ENCODE data around the gene GRK6. TPM values are rescaled to one million over a fixed set of nuclear protein-coding genes. Genes with fewer than 3 reads are reported as not detected.

The GRK6 gene
- total and polyA plus RNA-seq, 9 of the 15 experiments (the other 6 are each of a cell fraction or from before 2014, with no cell fraction given) = 0.63 to 122 (median 44.5) TPM

GRCh38 chr5:177426566-177427210, at the start of gene GRK6 (continued):
- TF ChIP-seq ZBTB40 (IDR thresholded peaks at IDR 0.05) (no peak; the same call in 1 of the 2 replicates), ZBTB40 (CRISPR knock-in tag; IDR thresholded peaks at IDR 0.05) (no peak), UBTF (IDR thresholded peaks at IDR 0.05; ENCODE audit: borderline replicate concordance in 1 of 2, low read depth in 2 of 2, low read length in 2 of 2) (peak; percentile 63 to 73; a peak in 3 of 4 replicates), TAF1 (IDR thresholded peaks at IDR 0.05; ENCODE audit: control insufficient read depth, extremely low read depth, insufficient read depth, low read length, severe bottlenecking) (peak; percentile 72), CXXC5 (CRISPR knock-in tag; IDR thresholded peaks at IDR 0.05) (peak; percentile 40), RB1 (IDR thresholded peaks at IDR 0.05; ENCODE audit: low read depth) (peak; percentile 82), U2AF1 (optimal IDR thresholded peaks at IDR 0.05; ENCODE audit: low read depth, low read length) (peak; percentile 61), ZNF23 (CRISPR knock-in tag; IDR thresholded peaks at IDR 0.05) (no peak), FOSL1 (tag; conservative IDR thresholded peaks at IDR 0.05) (0 out of 2 replicates have a peak, but pooled peaks have one; percentile 16), TAF9B (IDR thresholded peaks at IDR 0.05; ENCODE audit: partially characterized antibody) (no peak), CREB3 (tag; conservative IDR thresholded peaks at IDR 0.05; ENCODE audit: low read depth) (no peak), ZBTB9 (CRISPR knock-in tag; IDR thresholded peaks at IDR 0.05) (no peak), CREBBP (IDR thresholded peaks at IDR 0.05; ENCODE audit: low read depth, low read length) (no peak)

Measured in K562 (cell line).